GM18511 (cell line): Measurements from ENCODE around the gene FBN2.

Source experiments
- ATAC-seq: cut with Tn5 transposase; IDR thresholded peaks from one replicate; pipeline ENCODE4 v1.9.1; 2021; ENCODE audit warnings: mild to moderate bottlenecking, moderate library complexity; ENCODE audit not compliant: unreplicated experiment

The FBN2 gene

GRCh38 chr5:128366147-128366546 lies 171.9 kb downstream of the FBN2 start:
- ATAC-seq, result no peak

GRCh38 chr5:128362370-128362769 lies 175.7 kb downstream of the FBN2 start:
- no peak for ATAC-seq

- ATAC-seq, result no peak
These were observed 179.2 kb downstream of the FBN2 start for GRCh38 chr5:128358826-128359225.

- no peak for ATAC-seq
These were observed 180.8 kb downstream of the FBN2 start for GRCh38 chr5:128357226-128357625.

- no peak for ATAC-seq
These were observed 182.1 kb downstream of the FBN2 start for GRCh38 chr5:128355961-128356360.

- no peak for ATAC-seq
These were observed 184.5 kb downstream of the FBN2 start for GRCh38 chr5:128353441-128354107.

- no peak for ATAC-seq
These were observed 187.3 kb downstream of the FBN2 start for GRCh38 chr5:128350705-128351104.

GRCh38 chr5:128349044-128349858 lies 188.8 kb downstream of the FBN2 start:
- no peak for ATAC-seq

GRCh38 chr5:128346038-128346437 lies 192.0 kb downstream of the FBN2 start:
- ATAC-seq, result no peak

GRCh38 chr5:128345247-128345646 lies 192.8 kb downstream of the FBN2 start:
- no peak for ATAC-seq

GRCh38 chr5:128343168-128343567 lies 194.9 kb downstream of the FBN2 start:
- no peak for ATAC-seq

- no peak for ATAC-seq
These were observed 197.0 kb downstream of the FBN2 start for GRCh38 chr5:128341056-128341455.

- no peak for ATAC-seq
These were observed 197.4 kb downstream of the FBN2 start for GRCh38 chr5:128340648-128341047.

- no peak for ATAC-seq
These were observed 198.5 kb downstream of the FBN2 start for GRCh38 chr5:128339585-128339984.

GRCh38 chr5:128338649-128339048 lies 199.4 kb downstream of the FBN2 start:
- ATAC-seq, result no peak

GRCh38 chr5:128335339-128335738 lies 202.7 kb downstream of the FBN2 start:
- ATAC-seq, result no peak

GRCh38 chr5:128334010-128334716 lies 203.9 kb downstream of the FBN2 start:
- ATAC-seq, result no peak

- no peak for ATAC-seq
These were observed 206.8 kb downstream of the FBN2 start for GRCh38 chr5:128331261-128331660.

GRCh38 chr5:128329386-128329939 lies 208.6 kb downstream of the FBN2 start:
- no peak for ATAC-seq

- ATAC-seq, result no peak
These were observed 209.6 kb downstream of the FBN2 start for GRCh38 chr5:128328446-128328845.

GRCh38 chr5:128328007-128328406 lies 210.0 kb downstream of the FBN2 start:
- no peak for ATAC-seq
